GM23338 (cell line): ENCODE measurements around the gene NDRG3. TPM values are rescaled to one million over a fixed set of nuclear protein-coding genes. Genes with fewer than 3 reads are reported as not detected.

Source experiments
- ATAC-seq: fragments of 200-7000 bp; cut with Tn5 transposase; 3 replicates; pipeline ENCODE4 v1.9.1; 2020
- DNase-seq: peaks from one replicate; pipeline ENCODE4 v3.0.0-alpha.2; 2015; ENCODE audit warnings: low spot score
- H2AFZ ChIP-seq: fragments of 200-600 bp; sonication (generic); 2 replicates; pipeline ENCODE4 v1.8.0; 2016; ENCODE audit warnings: antibody characterized with exemption, mild to moderate bottlenecking, moderate library complexity
- H3F3A ChIP-seq: fragments of 200-600 bp; sonication (generic); replicated peaks from 2 replicates; pipeline ENCODE4 v1.8.0; 2017; ENCODE audit warnings: antibody characterized with exemption, mixed run types, low read depth
- H3K27ac ChIP-seq: fragments of 200-600 bp; sonication (generic); 2 replicates; pipeline ENCODE4 v1.6.1; 2016; ENCODE audit warnings: low read depth
- H3K27me3 ChIP-seq: fragments of 200-600 bp; sonication (generic); 2 replicates; pipeline ENCODE4 v1.8.0; 2016; ENCODE audit warnings: mild to moderate bottlenecking, mixed run types, moderate library complexity; ENCODE audit not compliant: insufficient read depth
- H3K36me3 ChIP-seq: fragments of 200-600 bp; sonication (generic); 2 replicates; pipeline ENCODE4 v1.8.0; 2016; ENCODE audit warnings: mild to moderate bottlenecking; ENCODE audit not compliant: insufficient read depth
- H3K4me1 ChIP-seq: fragments of 200-600 bp; sonication (generic); 2 replicates; pipeline ENCODE4 v1.8.0; 2016; ENCODE audit warnings: mild to moderate bottlenecking, moderate library complexity; ENCODE audit not compliant: insufficient read depth
- H3K4me2 ChIP-seq: fragments of 200-600 bp; sonication (generic); 2 replicates; pipeline ENCODE4 v1.7.1; 2017; ENCODE audit warnings: mixed run types
- H3K4me3 ChIP-seq: fragments of 200-600 bp; sonication (generic); 2 replicates; pipeline ENCODE4 v1.6.1; 2016; ENCODE audit warnings: mixed run types
- H3K79me2 ChIP-seq: fragments of 200-600 bp; sonication (generic); replicated peaks from 2 replicates; pipeline ENCODE4 v1.8.0; 2017; ENCODE audit warnings: mild to moderate bottlenecking; ENCODE audit not compliant: insufficient read depth
- H3K9me2 ChIP-seq: fragments of 200-600 bp; sonication (generic); 2 replicates; pipeline ENCODE4 v1.8.0; 2017; ENCODE audit not compliant: insufficient read depth
- H4K20me1 ChIP-seq: fragments of 200-600 bp; sonication (generic); replicated peaks from 2 replicates; pipeline ENCODE4 v1.8.0; 2017; ENCODE audit warnings: mild to moderate bottlenecking; ENCODE audit not compliant: insufficient read depth
- H3K27ac Mint-ChIP-seq: 2 replicates; pipeline ENCODE4 v1.8.0; 2020; ENCODE audit warnings: inconsistent platforms, mild to moderate bottlenecking, moderate library complexity, mixed read lengths
- H3K27me3 Mint-ChIP-seq: 3 replicates; pipeline ENCODE4 v1.8.0; 2022; ENCODE audit warnings: low read depth, mild to moderate bottlenecking, moderate library complexity, mixed read lengths, inconsistent platforms; ENCODE audit not compliant: insufficient read depth, poor library complexity
- H3K36me3 Mint-ChIP-seq: 3 replicates; pipeline ENCODE4 v1.8.0; 2021; ENCODE audit warnings: low read depth, mild to moderate bottlenecking, inconsistent platforms, moderate library complexity, mixed read lengths
- H3K4me1 Mint-ChIP-seq: 3 replicates; pipeline ENCODE4 v1.8.0; 2020; ENCODE audit warnings: mild to moderate bottlenecking, inconsistent platforms, mixed read lengths
- H3K4me3 Mint-ChIP-seq: 3 replicates; pipeline ENCODE4 v1.8.0; 2021; ENCODE audit warnings: moderate library complexity, mild to moderate bottlenecking, inconsistent platforms, mixed read lengths
- H3K9me3 Mint-ChIP-seq: 3 replicates; pipeline ENCODE4 v1.8.0; 2020; ENCODE audit warnings: moderate library complexity, mild to moderate bottlenecking, inconsistent platforms, mixed read lengths
- EZH2phosphoT487 ChIP-seq: fragments of 200-600 bp; sonication (generic); IDR thresholded peaks from one replicate; pipeline ENCODE4 v1.8.1; 2018; ENCODE audit warnings: antibody characterized with exemption; ENCODE audit not compliant: unreplicated experiment
- JUNB ChIP-seq: IDR thresholded peaks from one replicate; pipeline ENCODE4 v1.6.1; 2016; ENCODE audit warnings: antibody characterized with exemption; ENCODE audit not compliant: unreplicated experiment
- POLR2AphosphoS5 ChIP-seq: IDR thresholded peaks from 2 replicates; pipeline ENCODE4 v1.6.1; 2016; ENCODE audit warnings: antibody characterized with exemption, low read depth
- STAT1 ChIP-seq: IDR thresholded peaks from one replicate; pipeline ENCODE4 v1.6.1; 2016; ENCODE audit warnings: antibody characterized with exemption; ENCODE audit not compliant: unreplicated experiment
- ZNF331 ChIP-seq: fragments of 250-450 bp; sonication (Bioruptor Pico); IDR thresholded peaks from 2 replicates; pipeline ENCODE4 v1.5.0; 2020; ENCODE audit warnings: low read depth, mild to moderate bottlenecking, moderate library complexity
- polyA plus RNA-seq: library from polyadenylated mRNA; unstranded; fragments of >200 nt; fragmentation: Nextera tagmentation; extraction: Ambion mirVana; gene quantifications from 2 replicates; pipeline ENCODE4 v1.2.1, GENCODE V29; 2016
- total RNA-seq: library from RNA; depleted of rRNA; stranded (reverse); fragments of >200 nt; shearing (Covaris generic); gene quantifications from 2 replicates; pipeline ENCODE4 v1.2.3, GENCODE V29; 2014
- TF ChIP-seq, protein P1 (sequence below): IDR thresholded peaks from one replicate; pipeline ENCODE4 v1.6.1; 2018; ENCODE audit warnings: antibody characterized with exemption; ENCODE audit not compliant: unreplicated experiment
- TF ChIP-seq, protein P2 (sequence below): IDR thresholded peaks from 2 replicates; pipeline ENCODE4 v1.6.1; 2016; ENCODE audit warnings: antibody characterized with exemption
- TF ChIP-seq, protein P3 (sequence below): fragments of 250-450 bp; sonication (Bioruptor Pico); IDR thresholded peaks from 2 replicates; pipeline ENCODE4 v1.5.0; 2020; ENCODE audit warnings: mild to moderate bottlenecking, moderate library complexity
- TF ChIP-seq, protein P4 (sequence below), 2 experiments: fragments of 200-600 bp in 1 of 2; sonication (generic) in 1 of 2; conservative IDR thresholded peaks; 2 replicates each; pipeline versions ENCODE4 v1.5.1 to v1.6.1; 2016 to 2017; ENCODE audit warnings: antibody characterized with exemption in 2 of 2, low read depth in 2 of 2, mild to moderate bottlenecking in 2 of 2, moderate library complexity in 1 of 2

NDRG3 gene
- total and polyA plus RNA-seq, 2 experiments from 2014 or later = 18.6 to 24.0 TPM

DNA sequence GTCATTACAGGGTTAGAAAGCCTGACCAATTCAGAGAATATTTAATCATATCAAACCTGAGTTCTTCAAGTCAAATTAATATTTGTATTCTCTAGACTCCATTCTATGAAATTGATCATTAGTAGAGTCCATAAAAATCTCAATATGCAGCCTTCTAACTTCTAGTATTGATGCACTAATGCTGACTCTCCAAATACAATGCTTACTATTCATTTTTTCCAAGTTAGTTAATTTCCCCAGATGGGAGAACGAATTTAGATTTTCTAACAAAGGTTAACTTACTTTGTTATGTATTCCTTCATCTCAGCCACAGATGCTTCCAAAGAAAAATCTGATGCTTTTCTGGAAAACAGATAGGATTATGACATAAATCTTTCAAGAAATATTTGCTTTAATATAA, 12.4 kb upstream of the NDRG3 start:
- H3K4me3 Mint-ChIP-seq = no peak overlapping the region
- no peaks in the 10 kb centered on the region for H3K4me1 ChIP-seq
- peaks cover 50% of the 10 kb centered on the region for H3K36me3 Mint-ChIP-seq
- no peaks in the 10 kb centered on the region for H3K27me3 ChIP-seq
- H3K27ac ChIP-seq = no peak overlapping the region
- no peaks in the 10 kb centered on the region for H3K4me1 Mint-ChIP-seq
- no peak overlapping the region for H3K27ac Mint-ChIP-seq
- DNase-seq = no peak
- no peak overlapping the region for H3K4me3 ChIP-seq
- H3K27me3 Mint-ChIP-seq = peaks cover 3% of the 10 kb centered on the region
- 0 out of 2 replicates have a peak, but pooled peaks cover 5% of the 10 kb centered on the region for H3F3A ChIP-seq
- no peaks in the 10 kb centered on the region for H3K79me2 ChIP-seq
- no peaks in the 10 kb centered on the region for H3K9me3 Mint-ChIP-seq
- H3K4me2 ChIP-seq = no peak overlapping the region
- H3K36me3 ChIP-seq = peaks cover 35% of the 10 kb centered on the region; the same call in 1 of the 2 replicates
- TF ChIP-seq ZNF331 = no peak
- TF ChIP-seq JUNB = no peak
- TF ChIP-seq, protein P1, sequence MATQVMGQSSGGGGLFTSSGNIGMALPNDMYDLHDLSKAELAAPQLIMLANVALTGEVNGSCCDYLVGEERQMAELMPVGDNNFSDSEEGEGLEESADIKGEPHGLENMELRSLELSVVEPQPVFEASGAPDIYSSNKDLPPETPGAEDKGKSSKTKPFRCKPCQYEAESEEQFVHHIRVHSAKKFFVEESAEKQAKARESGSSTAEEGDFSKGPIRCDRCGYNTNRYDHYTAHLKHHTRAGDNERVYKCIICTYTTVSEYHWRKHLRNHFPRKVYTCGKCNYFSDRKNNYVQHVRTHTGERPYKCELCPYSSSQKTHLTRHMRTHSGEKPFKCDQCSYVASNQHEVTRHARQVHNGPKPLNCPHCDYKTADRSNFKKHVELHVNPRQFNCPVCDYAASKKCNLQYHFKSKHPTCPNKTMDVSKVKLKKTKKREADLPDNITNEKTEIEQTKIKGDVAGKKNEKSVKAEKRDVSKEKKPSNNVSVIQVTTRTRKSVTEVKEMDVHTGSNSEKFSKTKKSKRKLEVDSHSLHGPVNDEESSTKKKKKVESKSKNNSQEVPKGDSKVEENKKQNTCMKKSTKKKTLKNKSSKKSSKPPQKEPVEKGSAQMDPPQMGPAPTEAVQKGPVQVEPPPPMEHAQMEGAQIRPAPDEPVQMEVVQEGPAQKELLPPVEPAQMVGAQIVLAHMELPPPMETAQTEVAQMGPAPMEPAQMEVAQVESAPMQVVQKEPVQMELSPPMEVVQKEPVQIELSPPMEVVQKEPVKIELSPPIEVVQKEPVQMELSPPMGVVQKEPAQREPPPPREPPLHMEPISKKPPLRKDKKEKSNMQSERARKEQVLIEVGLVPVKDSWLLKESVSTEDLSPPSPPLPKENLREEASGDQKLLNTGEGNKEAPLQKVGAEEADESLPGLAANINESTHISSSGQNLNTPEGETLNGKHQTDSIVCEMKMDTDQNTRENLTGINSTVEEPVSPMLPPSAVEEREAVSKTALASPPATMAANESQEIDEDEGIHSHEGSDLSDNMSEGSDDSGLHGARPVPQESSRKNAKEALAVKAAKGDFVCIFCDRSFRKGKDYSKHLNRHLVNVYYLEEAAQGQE = no peak
- TF ChIP-seq, protein P2, sequence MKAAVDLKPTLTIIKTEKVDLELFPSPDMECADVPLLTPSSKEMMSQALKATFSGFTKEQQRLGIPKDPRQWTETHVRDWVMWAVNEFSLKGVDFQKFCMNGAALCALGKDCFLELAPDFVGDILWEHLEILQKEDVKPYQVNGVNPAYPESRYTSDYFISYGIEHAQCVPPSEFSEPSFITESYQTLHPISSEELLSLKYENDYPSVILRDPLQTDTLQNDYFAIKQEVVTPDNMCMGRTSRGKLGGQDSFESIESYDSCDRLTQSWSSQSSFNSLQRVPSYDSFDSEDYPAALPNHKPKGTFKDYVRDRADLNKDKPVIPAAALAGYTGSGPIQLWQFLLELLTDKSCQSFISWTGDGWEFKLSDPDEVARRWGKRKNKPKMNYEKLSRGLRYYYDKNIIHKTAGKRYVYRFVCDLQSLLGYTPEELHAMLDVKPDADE = no peak
- TF ChIP-seq, protein P3, sequence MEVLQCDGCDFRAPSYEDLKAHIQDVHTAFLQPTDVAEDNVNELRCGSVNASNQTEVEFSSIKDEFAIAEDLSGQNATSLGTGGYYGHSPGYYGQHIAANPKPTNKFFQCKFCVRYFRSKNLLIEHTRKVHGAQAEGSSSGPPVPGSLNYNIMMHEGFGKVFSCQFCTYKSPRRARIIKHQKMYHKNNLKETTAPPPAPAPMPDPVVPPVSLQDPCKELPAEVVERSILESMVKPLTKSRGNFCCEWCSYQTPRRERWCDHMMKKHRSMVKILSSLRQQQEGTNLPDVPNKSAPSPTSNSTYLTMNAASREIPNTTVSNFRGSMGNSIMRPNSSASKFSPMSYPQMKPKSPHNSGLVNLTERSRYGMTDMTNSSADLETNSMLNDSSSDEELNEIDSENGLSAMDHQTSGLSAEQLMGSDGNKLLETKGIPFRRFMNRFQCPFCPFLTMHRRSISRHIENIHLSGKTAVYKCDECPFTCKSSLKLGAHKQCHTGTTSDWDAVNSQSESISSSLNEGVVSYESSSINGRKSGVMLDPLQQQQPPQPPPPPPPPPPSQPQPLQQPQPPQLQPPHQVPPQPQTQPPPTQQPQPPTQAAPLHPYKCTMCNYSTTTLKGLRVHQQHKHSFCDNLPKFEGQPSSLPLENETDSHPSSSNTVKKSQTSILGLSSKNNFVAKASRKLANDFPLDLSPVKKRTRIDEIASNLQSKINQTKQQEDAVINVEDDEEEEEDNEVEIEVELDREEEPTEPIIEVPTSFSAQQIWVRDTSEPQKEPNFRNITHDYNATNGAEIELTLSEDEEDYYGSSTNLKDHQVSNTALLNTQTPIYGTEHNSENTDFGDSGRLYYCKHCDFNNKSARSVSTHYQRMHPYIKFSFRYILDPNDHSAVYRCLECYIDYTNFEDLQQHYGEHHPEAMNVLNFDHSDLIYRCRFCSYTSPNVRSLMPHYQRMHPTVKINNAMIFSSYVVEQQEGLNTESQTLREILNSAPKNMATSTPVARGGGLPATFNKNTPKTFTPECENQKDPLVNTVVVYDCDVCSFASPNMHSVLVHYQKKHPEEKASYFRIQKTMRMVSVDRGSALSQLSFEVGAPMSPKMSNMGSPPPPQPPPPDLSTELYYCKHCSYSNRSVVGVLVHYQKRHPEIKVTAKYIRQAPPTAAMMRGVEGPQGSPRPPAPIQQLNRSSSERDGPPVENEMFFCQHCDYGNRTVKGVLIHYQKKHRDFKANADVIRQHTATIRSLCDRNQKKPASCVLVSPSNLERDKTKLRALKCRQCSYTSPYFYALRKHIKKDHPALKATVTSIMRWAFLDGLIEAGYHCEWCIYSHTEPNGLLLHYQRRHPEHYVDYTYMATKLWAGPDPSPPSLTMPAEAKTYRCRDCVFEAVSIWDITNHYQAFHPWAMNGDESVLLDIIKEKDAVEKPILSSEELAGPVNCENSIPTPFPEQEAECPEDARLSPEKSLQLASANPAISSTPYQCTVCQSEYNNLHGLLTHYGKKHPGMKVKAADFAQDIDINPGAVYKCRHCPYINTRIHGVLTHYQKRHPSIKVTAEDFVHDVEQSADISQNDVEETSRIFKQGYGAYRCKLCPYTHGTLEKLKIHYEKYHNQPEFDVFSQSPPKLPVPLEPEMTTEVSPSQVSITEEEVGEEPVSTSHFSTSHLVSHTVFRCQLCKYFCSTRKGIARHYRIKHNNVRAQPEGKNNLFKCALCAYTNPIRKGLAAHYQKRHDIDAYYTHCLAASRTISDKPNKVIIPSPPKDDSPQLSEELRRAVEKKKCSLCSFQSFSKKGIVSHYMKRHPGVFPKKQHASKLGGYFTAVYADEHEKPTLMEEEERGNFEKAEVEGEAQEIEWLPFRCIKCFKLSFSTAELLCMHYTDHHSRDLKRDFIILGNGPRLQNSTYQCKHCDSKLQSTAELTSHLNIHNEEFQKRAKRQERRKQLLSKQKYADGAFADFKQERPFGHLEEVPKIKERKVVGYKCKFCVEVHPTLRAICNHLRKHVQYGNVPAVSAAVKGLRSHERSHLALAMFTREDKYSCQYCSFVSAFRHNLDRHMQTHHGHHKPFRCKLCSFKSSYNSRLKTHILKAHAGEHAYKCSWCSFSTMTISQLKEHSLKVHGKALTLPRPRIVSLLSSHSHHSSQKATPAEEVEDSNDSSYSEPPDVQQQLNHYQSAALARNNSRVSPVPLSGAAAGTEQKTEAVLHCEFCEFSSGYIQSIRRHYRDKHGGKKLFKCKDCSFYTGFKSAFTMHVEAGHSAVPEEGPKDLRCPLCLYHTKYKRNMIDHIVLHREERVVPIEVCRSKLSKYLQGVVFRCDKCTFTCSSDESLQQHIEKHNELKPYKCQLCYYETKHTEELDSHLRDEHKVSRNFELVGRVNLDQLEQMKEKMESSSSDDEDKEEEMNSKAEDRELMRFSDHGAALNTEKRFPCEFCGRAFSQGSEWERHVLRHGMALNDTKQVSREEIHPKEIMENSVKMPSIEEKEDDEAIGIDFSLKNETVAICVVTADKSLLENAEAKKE = no peak
- TF ChIP-seq STAT1 = no peak
- TF ChIP-seq EZH2phosphoT487 = no peak
- TF ChIP-seq POLR2AphosphoS5 = no peak
- TF ChIP-seq, protein P4, sequence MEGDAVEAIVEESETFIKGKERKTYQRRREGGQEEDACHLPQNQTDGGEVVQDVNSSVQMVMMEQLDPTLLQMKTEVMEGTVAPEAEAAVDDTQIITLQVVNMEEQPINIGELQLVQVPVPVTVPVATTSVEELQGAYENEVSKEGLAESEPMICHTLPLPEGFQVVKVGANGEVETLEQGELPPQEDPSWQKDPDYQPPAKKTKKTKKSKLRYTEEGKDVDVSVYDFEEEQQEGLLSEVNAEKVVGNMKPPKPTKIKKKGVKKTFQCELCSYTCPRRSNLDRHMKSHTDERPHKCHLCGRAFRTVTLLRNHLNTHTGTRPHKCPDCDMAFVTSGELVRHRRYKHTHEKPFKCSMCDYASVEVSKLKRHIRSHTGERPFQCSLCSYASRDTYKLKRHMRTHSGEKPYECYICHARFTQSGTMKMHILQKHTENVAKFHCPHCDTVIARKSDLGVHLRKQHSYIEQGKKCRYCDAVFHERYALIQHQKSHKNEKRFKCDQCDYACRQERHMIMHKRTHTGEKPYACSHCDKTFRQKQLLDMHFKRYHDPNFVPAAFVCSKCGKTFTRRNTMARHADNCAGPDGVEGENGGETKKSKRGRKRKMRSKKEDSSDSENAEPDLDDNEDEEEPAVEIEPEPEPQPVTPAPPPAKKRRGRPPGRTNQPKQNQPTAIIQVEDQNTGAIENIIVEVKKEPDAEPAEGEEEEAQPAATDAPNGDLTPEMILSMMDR (conservative IDR thresholded peaks at IDR 0.05; ENCODE audit: low read depth in 2 of 2) = no peak
- H3K9me2 ChIP-seq = no peaks in the 10 kb centered on the region
- H4K20me1 ChIP-seq = peaks cover 6% of the 10 kb centered on the region; the same call in 1 of the 2 replicates
- no peak overlapping the region for H2AFZ ChIP-seq
- no peak for ATAC-seq
